ENCODE measurements around the gene CTSC.

DNA sequence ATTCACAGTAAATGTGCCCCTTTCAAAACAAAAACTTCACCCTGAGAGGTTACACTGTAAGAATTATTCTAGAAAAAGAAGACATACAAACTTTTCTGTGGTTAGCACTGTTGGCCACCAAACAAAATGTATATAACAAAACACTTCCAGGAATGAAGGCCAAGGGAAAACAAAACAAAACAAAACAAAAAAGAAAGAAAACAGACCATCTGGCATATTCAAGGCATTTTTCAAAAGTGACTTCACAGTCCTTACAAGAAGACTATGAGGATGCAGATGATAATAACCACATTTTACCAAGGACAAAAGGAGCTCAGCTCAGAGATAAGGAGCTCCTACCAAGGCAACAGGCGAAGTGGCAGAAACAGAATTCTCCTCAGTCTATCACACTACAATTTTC, 24.9 kb downstream of the CTSC start:
- TF ChIP-seq POLR2A (IDR thresholded peaks at IDR 0.05; ENCODE audit: low read depth, low read length) (no peak), POLR2AphosphoS5 (IDR thresholded peaks at IDR 0.05; ENCODE audit: low read depth, low read length) (no peak), TAF1 (IDR thresholded peaks at IDR 0.05; ENCODE audit: low read depth, low read length) (no peak), PAX5 (IDR thresholded peaks at IDR 0.05; ENCODE audit: insufficient read depth, low read length, severe bottlenecking) (no peak), SPI1 (IDR thresholded peaks at IDR 0.05; ENCODE audit: low read depth, low read length) (no peak)
